HG03064 (cell line): ENCODE results near the gene PTPN9.
"Not testable (repeated sequence)": the region's sequence is repeated elsewhere in the genome, so short reads cannot be mapped to it uniquely, and the experiment has no call there.

Experiments used
- ATAC-seq: cut with Tn5 transposase; IDR thresholded peaks from one replicate; pipeline ENCODE4 v1.9.1; 2021; ENCODE audit warnings: low read depth; ENCODE audit not compliant: unreplicated experiment

The PTPN9 gene

DNA sequence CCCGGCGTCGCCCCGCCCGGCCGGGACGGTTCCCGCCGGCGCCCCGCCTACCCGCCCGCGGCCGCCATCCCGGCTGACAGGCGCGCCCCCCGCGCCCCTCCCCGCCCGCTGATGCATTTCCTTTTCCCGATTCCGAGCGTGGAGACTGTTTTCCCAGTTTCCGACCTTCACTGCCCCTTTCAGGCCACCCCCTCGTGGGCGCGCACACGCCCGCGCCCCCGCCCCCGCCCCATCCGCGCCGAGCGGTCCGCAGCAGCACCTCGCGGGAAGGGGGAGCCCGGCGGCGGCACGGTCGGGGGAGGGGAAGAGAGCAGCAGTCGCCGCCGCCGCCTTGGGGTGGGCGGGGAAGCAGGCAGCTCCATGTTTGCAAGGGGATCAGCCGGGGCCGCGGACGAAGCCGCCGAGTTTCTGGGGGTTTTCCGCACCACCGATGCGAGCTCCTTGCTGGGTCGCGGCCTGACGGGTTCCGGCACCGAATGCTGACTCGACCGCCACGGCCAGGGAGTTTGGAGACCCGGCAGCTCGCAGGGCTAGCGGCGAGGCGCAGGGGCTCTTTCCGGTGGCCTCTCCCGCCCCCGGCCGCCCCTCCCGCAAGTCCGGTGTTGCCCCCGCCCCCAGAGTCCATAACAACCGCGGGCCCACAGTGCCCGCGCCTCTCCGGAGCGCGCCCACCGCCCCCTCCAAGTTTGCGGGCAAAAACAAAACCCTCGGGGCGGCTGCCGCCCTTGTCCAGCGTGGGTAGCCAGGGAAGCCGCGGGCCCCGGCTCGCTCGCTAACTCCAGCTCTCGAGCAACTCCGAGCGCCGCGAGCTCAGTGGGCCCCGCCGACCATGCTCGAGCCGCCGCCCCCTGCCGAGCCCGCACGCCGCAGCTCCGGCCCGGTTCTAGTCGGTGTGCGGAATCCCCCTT lies 124.4 kb downstream of the PTPN9 start:
- ATAC-seq: no peak

DNA sequence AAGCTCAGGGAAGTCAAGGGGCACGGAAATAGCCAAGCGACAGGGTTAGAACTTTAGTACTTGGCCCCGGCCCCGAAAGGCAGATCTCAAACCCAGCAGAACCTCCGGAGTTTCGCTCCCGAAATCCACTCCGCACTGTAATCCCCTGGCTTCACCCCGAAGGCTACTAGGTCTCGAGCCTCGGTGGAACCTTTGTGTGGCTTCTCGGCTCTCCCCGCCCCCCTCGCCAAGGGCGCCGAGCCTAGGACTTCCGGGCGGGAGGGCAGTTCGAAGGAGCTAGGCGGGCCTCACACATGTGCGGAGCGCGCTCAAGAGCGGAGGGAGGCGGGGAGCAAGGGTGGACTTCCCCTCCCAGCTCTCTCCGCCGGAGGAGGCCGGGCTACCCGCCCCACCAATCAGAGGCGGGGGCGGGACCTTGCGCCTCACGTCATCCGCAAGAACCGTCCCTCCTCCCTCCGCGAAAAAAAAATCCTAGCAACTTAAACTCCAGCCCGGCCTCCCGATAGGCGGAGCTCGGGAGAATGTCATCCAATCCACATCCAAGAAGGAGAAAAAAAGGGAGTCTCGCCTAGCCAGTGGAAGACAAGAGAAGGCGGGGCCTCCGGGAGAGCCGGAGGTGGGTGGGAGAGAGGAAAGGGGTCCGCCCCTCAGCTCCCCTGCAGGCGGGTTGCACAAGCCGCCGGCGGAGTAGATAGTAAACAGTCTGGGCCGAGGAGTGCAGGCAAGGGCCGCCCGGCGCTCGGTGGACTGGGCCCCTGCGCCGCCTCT lies 125.2 kb downstream of the PTPN9 start:
- ATAC-seq: peak; percentile 32

DNA sequence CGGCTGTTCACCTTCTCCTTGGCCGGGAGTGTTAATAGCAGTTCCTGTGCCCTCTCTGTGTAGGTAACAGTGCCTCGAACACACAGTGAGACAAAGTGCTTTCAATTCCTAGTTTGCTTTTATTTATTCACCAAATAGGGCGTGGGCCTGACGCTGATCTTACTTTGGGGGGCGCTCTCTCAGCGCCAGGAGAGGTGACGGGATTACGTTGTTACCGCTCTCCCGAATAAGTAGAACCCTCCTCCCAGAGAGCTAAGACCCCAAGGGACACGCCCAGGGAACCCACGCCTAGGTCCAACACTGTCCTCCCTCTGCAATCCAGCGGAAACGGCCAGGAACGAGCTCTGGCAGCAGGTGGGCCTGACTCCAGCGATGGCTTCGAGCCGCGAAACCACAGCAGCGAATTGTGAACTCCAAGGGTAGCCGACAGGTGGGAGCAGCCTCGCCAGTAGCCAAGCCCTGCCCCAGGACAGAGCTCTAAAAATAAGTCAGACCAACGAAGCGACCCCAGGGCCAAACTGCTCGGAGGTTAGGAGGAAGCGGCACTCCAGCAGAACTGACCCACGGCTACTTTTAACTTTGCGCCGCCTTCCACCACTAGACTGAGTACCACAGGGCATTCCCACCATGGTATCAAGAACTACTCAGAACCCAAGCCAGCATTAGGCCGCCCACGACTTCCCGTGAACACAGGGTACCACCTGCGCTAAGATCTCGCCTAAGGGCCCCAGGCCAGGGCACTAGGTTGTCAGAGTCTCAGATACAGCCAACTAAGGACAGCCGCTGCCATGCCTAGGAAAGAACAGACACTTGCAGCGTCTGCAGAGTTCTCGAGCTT lies 126.0 kb downstream of the PTPN9 start:
- no peak for ATAC-seq

DNA sequence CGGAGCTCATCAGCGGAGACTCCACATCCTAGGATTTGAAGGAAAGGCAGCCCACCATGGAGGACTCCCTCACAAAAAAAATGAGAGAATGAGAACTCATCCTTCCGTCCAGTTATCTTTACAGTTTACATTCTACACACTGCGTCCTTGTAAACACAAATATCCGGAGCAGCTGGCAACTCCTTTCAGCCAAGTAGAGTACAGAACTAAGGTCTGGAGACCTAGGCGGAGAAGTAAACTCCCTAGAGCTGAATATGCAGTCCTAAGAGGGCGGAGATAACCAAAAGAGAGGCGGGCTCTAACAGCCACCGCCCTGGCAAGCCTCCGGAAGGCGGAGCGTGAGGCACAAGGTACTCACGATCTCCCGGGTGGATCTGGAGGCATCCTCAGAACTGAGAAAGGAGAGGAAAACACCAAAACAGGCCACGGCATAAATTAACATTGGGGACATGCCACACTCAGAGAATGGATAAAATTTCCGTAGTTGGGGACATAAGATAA lies 126.7 kb downstream of the PTPN9 start:
- ATAC-seq: no peak

DNA sequence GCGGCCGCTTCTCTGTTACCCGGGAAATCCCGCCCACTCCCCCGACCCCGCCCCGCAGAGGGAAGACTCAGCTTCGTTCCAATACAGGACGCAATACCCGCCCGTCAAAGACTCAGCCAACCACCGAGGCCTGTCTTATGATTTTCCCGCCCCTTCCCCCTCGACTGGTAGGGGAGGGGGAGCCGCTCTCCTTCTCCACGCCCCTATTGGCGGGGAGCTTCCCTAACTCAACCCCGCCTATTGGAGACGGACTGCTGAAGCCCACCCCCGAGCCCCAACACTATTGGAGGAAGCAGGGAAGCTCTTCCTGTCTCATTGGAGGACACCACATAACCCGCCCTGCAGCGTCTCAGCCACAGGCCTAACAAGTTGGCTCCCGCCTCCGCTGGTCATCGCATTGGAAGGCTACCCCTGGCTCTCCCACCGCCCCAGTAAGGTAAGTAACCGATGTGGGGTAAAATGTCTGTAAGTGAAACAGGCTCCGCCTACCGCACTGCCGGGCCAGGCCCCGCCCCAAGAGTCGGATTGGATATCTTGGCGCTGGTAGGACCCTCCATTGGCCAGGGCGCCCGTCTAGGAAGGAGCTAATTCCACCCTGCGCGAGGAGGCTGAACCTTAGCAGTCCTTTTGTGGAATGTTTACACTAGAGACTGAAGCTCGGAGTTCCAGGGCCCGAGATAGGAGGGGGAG lies 127.3 kb downstream of the PTPN9 start, which contains the start of gene SIN3A:
SIN3A (minus strand) TSS at position 17 of the 690 bp plus-strand sequence. CDS start 21,315 bp downstream, outside the sequence.
- peak; percentile 37 for ATAC-seq

DNA sequence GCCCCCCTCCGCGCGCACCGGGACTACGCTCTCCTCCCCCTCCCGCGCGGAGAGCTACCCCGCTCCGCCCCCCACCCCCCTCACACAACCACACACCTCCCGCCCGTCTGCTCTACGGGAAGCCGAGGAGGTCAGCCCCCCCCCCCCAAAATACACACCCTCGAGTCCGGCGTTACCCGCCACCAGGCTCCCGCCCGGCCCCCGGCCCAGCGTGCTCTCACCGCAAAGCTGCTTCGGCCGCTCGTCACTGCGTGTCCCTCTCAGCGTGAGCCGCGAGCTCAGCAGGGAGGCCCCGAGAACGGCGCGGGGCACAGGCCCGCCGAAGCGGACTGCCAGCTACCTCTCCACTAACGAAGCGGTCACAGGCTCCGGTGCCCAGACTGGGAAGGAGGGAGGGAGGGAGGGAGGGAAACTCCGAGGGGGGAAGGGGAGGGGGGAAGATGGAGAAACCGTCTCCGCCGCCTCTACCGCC lies 127.9 kb downstream of the PTPN9 start:
- ATAC-seq: no peak

DNA sequence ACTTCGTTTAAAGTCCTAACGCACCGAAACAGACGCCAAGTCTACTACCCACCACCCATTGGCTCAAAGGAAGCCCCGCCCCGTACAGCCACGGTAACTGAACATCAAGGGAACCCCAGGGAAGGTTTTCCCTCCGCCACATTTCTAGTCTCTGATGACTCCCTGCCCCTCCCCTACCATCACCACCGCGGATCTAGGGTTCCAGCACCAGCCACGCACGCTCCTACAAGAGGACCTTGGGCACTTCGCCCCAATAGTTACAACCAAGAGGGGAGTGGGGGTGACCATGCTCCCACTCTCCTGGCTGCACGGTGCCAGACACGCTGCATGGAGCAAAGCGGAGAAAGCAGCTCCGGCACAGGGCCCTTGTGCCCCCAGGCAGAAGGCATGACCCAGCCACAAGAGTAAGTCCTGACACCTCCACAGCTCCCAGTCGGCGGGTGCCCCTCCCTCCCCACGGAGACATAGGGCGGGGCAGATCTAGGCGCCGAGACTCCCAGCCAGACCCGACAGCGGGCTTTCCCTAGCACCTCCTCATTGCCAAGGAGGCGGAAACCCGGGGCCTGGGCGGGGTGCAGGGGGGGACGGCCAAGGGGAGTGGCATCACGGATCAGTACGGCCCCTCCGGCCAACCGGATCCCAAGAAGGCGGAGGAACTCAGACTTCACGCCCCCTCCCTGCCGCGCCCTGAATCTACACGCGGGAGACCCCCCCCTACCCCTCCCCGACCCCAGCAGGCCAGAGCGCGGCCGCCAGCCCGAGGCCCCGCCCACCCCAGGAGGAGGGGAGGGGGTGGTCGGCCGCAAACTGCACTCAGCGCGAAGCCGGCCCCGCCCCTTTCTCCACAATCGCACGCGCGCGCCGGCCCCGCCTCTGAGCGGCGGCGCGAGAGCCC lies 128.6 kb downstream of the PTPN9 start:
- ATAC-seq: peak; percentile 25

DNA sequence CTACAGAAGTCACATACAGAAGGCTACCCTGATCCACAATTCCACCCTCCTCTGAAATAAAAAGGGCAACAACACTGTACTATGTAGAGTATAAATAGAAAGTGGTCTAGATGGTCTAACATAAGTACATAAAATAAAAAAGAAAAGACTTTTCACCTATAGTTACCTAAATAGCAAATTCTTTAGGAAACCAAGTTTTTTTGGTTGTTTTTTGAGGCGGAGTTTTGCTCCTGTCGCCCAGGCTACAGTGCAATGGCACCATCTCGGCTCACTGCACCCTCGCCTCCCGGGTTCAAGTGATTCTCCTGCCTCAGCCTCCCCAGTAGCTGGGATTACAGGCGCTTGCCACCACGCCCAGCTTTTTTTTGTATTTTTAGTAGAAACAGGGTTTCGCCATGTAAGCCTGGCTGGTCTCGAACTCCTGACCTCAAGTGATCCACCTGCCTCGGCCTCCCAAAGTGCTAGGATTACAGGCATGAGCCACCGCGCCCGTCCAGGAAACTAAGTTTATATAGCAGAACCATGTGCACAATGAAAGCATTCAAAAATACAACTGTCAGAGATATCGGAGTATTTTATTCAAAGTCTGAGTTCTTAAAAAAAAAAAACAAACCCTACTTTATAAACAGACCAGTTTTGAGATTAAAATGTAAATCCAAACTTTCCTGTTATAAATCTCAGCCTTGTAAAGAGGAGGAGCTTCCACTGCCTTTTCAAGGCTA lies 129.4 kb downstream of the PTPN9 start:
- no peak for ATAC-seq

DNA sequence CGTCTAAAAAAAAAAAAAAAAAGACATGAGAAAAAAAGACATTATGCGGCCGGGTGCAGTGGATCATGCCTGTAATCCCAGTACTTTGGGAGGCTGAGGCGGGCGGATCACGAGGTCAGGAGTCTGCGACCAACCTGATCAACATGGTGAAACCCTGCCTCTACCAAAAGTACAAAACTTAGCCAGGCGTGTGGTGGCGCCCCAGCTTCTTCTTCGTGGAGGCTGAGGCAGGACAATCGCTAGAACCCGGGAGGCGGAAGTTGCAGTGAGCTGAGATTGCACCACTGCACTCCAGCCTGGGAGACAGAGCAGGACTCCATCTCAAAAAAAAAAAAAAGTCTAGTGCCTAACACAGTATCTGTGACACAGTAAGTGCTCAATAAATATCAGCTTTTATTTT lies 130.9 kb downstream of the PTPN9 start:
- not testable (repeated sequence) for ATAC-seq

DNA sequence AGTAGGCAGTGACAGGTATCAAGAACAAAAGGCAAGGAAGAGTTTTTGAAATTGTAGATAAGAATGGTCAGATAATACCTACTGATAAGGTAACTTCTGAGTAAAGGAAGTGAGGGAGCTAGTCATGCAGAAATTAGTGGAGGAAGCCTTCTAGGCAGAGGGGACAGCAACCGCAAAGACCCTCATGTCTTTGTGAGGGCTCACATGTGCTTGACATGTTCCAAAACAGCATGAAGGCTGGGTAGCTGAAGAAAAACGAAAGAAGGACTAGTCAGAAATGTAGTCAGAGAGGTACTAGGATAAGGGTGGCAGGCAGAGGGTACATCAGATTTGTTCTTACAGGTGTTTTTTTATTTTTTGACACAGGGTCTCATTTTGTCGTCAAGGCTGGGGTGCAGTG lies 133.0 kb downstream of the PTPN9 start:
- no peak for ATAC-seq

DNA sequence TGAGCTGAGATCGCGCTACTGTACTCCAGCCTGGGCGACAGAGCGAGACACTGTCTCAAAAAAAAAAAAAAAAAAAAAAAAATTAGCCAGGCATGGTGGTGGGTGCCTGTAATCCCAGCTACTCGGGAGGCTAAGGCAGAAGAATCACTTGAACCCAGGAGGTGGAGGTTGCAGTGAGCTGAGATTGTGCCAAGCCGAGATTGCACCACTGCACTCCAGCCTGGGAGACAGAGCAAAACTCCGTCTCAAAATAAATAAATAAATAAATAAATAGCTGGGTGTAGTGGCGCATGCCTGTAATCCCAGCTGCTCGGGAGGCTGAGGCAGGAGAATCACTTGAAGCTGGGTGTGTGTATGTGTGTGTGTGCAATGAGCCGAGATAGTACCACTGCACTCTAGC lies 133.8 kb downstream of the PTPN9 start:
- ATAC-seq: not testable (repeated sequence)

DNA sequence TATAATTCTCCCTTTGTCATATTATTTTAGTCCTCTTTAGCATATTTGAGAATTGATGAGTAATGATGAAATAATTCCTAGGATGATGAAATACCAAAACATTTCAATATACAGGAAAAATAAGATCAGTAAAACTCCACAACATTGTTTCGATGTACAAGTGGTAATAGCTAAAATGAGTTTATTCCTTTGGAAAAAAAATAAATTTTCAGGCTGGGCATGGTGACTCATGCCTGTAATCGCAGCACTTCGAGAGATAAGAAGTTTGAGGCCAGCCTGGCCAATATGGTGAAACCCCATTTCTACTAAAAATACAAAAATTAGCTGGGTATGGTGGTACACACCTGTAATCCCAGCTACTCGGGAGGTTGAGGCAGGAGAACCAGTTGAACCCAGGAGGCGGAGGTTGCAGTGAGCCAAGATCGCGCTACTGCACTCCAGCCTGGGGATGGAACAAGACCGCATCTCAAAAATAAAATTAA lies 135.1 kb downstream of the PTPN9 start:
- ATAC-seq: not testable (repeated sequence)

DNA sequence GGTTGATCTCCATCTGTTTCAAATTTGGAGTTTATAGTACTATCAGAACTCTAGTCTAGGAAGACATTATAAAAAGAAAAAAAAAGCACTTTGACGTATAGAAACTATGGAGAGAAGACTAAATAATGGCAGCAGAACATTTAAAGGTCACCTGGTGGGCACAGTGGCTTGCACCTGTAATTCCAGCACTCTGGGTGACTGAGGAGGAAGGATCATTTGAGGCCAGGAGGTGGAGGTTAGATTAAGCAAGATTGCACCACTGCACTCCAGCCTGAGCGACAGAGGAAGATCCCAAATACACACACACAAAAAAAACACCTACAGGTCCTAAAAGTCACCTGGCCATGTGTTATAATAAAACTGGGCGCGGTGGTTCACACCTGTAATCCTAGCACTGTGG lies 141.4 kb downstream of the PTPN9 start:
- no peak for ATAC-seq

DNA sequence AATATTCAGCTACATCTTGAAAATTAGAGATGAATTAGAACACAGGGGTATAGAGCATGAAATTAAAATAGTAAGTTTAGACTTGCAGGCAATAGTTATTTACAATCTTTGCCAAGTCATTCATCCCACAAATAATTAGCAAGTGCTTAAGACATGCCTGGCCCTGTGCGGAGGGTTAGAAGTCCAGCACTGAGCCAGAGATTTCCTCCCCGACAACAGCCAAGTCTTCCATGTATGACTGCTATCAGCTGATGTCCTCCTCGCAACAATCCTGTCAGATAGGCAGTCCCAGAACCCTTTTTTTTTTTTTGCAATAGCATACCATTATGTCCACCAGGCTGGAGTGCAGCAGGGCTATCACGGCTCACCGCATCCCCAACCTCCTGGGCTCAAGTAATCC lies 142.2 kb downstream of the PTPN9 start:
- ATAC-seq: no peak

DNA sequence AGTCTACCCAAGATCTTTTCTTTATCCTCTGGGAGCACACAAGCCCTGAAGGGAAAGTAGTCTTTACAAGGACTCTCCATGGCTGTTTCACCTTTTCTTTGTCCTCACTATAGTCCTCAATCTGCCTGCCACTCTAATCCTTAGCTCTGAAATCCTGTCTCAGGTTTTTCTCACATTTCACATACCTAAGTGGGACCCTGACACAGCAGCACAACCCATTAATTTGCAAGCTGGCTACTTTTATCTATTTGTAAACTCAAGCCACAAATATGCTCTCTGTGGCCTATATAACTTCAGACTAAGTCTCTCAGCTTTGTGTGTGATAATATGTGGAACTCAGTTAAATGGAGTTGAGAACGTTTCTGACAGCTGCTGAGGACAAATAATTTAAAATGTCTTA lies 147.4 kb downstream of the PTPN9 start:
- no peak for ATAC-seq

DNA sequence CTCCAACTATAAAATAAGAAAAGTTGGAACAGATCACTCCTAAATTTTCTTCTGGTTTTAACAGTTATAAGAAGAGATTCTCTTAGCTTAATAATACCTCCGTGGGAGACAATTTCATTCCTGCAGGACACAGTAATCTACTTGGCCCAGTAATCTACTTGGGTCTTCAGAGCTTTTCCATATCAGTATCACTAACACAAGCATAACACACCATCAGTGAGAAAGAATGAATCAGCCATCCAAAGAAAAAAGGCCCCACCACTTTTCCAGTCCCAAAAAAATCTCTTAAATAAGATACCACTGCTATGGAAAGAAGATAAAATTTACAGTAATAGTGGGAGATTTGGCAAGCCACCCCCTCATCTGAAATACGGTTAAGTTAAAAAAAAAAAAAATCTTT lies 147.8 kb downstream of the PTPN9 start:
- no peak for ATAC-seq

DNA sequence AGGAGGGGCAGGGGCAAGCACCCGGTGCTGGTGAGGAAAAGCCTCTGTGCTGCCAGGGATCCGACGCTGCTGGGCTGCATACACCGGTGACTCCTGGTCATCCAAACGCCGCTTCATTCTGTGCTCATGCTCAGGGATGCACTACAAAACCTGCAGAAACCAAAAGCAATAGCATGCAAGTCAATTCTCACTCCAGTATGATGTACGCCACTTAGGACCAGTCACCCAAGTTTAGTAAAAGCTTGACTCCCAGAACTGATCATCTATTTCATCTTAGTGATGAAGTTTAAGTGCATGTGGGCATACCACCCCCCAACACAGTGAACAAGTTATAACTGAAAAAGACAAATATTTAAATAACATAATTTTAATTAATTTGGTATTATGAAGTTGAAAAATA lies 148.9 kb downstream of the PTPN9 start:
- ATAC-seq: no peak

DNA sequence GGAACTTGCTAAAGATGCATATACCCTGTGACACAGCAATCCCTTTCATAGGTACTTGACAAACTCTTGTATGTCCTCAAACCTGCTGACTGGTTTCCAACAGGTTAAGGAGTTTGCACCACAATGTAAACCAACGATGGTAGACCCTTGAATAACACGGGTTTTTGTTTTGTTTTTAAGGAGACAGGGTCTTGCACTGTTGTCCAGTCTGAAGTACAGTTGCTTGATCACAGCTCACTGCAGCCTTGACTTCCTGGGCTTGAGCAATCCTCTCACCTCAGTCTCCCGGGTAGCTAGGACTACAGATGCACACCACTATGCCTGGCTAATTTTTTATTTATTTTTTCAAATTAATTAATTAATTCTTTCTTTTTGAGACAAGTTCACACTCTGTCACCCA lies 151.0 kb downstream of the PTPN9 start:
- no peak for ATAC-seq
